GM10847 (cell line): ENCODE measurements around the gene PARM1.

Source experiments
- POLR2A ChIP-seq: IDR thresholded peaks from 2 replicates; pipeline ENCODE4 v1.6.1; 2011; ENCODE audit not compliant: insufficient read length; ENCODE audit errors: extremely low read depth

PARM1 gene

GRCh38 chr4:74962584-74962983 lies 29.7 kb downstream of the PARM1 start:
- no peak for TF ChIP-seq POLR2A

DNA sequence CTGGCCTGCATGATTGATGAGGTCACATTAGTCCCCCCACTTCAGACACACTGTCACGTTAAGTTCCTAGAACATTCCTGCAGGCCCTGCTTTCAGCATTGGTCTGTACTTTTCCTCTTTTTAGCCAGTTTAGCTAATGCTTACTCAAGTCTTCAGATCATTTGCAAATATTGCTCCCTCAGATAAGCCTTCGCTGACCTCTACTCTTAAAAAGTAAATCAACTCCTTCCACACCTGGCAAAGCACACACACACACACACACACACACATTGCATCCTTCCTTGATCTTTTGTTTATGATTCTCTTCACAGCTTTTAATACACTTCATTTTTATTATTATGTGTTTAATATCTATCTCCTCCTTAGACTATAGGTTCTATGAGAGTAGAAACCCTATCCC lies 31.4 kb downstream of the PARM1 start:
- no peak for TF ChIP-seq POLR2A

- TF ChIP-seq POLR2A = no peak
These were observed 34.4 kb downstream of the PARM1 start for GRCh38 chr4:74967324-74967723.

GRCh38 chr4:74968456-74969164 lies 35.7 kb downstream of the PARM1 start:
- TF ChIP-seq POLR2A = no peak

- TF ChIP-seq POLR2A = no peak
These were observed 36.9 kb downstream of the PARM1 start for GRCh38 chr4:74969507-74970474.

DNA sequence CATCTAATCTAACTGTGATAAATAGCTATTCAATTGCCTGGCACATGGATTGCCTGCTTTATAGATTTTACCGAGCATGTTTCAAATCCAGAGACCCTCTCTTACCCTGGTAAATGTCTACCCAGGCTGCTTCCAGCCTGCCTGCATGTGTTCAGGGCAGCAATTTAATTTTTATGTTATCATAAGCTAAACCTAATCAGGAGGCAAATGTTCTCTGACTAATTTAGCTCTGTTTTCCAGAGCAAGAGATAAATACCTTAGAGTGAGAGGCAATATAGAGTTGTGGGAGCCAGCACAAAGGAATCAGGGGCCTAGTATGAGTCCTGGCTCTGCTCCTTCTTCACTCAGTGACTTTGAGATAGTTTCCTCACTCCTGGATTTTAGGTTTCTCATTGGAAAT lies 37.7 kb downstream of the PARM1 start:
- TF ChIP-seq POLR2A = no peak

DNA sequence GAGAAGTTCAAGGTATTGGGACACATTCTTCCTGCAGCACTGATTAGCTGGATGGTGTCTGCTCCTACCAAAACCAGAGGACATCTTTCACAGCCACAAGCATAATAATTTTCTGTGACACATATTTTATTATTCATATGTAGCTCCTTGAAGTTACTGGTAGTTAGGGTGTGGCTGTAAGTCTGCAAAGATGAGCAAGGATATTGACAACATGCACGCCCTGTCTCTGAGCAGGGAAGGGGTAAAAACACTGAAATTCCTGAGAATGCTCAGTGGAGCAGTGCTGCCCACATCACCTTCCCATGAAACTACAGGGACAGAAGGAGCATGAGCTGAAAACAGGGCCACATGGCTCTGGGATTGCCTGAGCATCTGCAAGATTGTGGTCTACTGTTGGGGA lies 38.9 kb downstream of the PARM1 start:
- TF ChIP-seq POLR2A = no peak

DNA sequence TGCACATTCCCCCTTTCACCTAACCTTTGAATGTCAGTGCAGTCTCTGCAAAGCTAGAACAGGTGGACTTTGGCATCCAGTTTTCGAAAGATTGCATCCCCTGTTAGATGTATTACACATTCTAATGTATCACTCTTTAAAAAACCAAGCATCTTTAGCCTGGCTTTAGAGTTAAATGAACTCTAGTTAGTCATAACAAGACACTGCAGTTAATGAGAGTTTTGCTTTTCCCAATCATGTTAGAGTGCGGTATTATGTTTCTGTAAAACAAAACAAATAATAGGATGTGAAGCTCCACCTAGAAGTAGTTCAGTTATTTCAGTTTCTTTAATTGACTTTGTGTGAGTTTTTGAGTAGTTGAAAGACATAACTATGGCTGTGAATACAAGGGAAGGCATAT lies 42.2 kb downstream of the PARM1 start:
- no peak for TF ChIP-seq POLR2A

DNA sequence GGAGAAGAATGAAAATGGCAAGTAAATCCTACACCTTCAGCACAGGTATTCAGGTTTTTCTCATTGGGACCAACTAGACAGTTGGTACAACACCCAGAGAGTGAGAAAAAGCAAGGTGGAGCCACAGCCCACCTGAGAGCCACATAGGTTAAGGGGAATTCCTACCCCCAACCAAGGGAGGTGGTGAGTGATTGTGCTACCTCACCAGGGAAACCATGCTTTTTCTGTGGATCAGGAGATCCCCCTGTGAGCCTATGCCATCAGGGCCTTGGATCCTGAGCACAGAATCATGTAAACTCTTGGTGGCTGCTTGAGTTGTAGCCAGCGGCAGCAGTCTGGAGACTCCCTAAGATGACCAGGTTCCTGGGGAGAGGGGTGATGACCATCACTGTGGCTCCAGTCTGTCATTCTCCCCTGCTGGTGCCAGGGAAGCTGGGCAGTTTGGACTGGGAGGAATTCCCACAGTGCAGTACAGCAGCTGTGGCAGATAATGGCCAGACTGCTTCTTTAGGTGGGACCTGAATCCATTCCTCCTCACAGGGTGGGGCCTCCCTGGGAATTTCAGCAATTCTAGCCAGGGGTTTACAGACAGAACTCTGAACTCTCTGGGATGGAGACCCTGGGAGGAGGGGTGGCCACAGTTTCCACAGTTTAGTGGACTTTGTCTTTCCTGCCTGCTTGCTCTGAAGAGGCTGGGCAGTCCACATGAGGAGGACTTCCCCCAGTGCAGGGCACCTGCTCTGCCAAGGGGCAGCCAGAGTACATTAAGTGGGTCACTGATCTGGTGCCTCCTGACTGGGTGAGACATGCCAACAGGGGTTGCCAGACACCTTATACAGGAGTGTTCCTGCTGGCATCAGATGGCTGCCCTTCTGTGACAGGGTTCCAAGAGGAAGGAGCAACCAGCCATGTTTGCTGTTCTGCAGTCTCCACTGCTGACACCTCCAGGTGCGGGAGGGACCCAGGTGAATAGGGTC lies 43.2 kb downstream of the PARM1 start:
- TF ChIP-seq POLR2A = no peak

DNA sequence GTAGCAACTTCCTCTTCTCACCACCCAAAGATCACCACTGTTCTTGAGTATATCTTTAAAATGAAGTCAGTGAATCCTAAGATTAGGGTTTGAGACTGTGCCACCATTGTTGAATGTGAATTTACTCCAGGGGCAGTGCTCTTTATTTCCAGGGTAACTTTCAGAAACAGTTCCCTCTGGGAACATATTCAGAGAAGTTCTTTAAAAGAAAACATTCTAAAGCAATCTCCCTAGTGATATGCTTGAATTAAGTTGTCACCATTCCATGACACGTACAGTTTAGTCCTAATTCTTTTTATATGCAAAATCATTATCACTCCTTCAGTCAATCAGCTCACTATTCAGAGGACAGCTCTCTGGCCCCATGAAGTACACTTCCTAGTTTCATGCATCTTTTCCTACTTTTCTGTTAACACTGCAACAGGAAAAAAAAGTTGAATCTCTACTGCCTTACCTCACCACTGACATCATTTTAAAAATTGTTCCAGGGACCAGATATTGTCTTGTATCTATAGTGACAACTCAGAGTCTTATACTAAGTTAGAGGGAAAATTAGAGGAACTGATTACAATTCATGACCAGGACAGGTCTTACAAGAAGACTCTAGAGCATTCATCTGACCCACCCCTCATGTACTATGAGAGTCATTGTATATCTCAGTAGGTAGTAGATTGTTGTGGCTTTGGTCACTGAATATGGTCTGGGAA lies 49.8 kb downstream of the PARM1 start:
- TF ChIP-seq POLR2A = no peak

DNA sequence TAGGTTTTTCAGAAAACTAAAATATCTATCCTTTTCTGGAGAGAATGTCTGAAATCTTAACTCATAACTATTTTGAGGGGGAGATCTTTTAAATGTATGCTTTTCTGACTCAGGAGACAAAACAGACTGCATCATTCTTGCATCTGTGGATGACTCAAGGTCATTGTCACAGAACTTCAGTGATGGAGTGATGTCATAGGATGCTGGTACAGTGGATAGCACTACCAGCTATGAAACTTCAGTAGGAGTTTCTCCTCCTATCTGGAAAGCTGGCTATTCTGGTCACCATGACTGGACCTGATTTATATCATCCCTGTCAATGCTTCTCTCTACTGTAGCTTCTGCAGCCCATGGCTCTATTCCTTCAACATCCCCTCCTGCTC lies 50.3 kb downstream of the PARM1 start:
- no peak for TF ChIP-seq POLR2A

DNA sequence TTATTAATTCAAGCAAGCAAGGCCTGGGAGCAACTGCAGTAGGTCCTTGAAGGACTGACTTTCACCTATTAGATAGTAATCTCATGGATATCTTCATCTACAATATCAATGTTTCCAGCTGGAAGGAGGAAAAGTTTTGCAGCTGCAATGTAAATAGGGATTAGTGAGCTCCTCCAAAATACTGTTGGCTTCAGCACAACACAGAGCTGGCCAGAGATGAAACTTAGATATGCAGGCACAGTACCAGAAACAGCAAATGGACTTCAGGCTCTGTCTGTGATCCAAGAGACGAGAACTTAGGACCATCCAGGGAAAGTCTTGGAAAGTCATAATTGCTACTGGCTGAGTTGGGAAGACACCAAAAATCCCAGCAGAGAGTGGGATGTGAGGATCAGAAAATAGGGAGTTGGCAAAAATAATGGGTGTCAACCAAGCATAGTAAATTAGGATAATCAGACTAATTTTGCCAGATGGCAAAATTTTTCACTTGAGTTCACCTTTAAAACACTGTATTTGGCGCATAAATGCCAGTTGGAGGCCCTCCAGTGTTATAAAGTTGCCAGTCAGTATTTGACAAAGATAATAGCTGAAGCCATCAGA lies 57.5 kb downstream of the PARM1 start:
- no peak for TF ChIP-seq POLR2A

- TF ChIP-seq POLR2A = no peak
These were observed 64.1 kb downstream of the PARM1 start for GRCh38 chr4:74996996-74997395.

GRCh38 chr4:74997948-74998729 lies 65.2 kb downstream of the PARM1 start:
- TF ChIP-seq POLR2A = no peak
